DMS 273 (cell line): ENCODE measurements around the gene CD33.
"Not testable (repeated sequence)": the region's sequence is repeated elsewhere in the genome, so short reads cannot be mapped to it uniquely, and the experiment has no call there.

ENCODE experiments used
- DNase-seq: peaks from one replicate; lab custom pipeline; 2025; ENCODE audit not compliant: unreplicated experiment; lab: John Stamatoyannopoulos, UW

Gene CD33

DNA sequence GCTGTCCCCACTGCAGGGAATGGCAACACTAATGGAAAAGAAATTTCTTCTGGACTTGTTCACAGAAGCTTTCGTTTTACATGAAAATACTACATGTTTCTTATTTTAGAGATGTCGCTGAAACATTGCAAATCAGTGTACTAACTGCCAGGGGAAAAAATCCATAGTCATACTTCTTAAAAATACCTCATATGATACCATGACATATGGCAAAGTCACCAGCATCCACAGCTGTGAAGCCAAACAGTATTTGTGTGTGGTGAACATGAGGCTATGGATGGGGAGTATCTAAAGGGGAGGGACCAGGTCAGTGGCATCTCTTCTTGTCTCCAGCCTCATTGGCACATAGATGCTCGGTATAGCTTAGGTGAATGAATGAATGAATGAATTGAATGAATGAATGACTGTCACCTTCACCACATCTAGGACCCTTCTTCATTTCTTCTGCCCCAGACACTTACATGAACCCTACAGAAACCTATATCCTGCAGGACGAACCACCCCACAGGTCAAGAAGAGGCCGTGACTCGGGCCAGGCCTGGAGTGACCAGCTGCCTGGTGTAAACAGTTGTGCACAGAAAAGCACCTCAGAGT lies 14.6 kb upstream of the CD33 start:
- no peak for DNase-seq

DNA sequence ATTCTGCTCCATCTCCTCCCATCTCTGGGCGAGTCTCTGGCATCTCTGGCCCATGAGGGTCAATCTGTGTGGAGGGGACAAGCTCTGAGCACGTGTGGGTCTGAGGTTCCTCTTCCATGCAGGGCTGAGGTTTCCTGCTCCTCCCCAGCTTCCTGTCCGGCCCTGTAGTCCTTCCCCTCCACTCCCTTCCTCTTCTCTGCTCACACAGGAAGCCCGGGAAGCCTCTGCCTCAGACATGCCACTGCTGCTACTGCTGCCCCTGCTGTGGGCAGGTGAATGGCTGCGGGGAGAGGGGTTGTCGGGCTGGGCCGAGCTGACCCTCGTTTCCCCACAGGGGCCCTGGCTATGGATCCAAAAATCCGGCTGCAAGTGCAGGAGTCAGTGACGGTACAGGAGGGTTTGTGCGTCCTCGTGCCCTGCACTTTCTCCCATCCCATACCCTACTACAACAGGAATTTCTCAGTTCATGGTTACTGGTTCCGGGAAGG lies 14.0 kb upstream of the CD33 start:
- DNase-seq, result not testable (repeated sequence)

DNA sequence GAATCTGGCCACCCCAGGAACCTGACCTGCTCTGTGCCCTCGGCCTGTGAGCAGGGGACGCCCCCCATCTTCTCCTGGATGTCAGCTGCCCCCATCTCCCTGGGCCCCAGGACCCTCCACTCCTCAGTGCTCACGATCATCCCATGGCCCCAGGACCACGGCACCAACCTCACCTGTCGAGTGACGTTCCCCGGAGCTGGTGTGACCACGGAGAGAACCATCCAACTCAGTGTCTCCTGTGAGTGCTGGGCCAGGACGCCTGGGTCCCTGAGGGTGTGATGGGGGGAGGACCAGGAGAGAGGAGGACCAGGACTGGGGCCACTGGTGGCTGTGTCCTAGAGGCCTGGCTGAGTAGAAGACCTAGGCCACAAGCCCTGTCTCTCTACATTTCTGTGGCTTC lies 13.0 kb upstream of the CD33 start:
- DNase-seq, result no peak

DNA sequence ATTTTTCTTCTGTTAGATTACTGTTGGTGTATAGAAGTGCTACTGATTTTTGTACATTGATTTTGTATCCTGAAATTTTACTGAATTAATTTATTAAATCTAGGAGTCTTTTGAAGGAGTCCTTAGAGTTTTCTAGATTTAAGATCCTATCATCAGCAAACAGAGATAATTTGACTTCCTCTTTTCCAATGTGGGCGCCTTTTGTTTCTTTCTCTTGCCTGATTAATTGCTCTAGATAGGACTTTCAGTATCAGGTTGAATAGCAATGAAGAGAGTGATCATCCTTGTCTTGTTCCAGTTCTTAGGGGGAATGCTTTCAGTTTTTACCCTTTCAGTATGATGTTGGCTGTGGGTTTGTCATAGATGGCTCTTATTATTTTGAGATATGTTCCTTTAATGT lies 5.6 kb upstream of the CD33 start:
- no peak for DNase-seq

DNA sequence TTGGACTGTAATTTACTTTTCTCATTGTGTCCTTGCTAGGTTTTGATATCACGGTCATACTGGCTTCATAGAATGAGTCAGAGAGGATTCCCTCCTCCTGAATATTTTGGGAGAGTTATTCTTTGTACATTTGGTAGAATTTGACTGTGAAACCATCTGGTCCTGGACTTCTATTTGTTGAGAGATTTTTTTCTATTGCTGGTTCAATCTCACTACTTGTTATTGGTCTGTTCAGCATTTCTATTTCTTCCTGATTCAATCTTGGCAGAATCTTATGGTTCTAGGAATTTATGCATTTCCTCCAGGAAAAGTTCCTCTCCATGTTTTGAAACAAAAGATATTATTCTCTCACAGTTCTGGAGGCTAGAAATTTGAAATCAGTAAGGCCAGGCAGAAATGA lies 4.9 kb upstream of the CD33 start:
- no peak for DNase-seq

DNA sequence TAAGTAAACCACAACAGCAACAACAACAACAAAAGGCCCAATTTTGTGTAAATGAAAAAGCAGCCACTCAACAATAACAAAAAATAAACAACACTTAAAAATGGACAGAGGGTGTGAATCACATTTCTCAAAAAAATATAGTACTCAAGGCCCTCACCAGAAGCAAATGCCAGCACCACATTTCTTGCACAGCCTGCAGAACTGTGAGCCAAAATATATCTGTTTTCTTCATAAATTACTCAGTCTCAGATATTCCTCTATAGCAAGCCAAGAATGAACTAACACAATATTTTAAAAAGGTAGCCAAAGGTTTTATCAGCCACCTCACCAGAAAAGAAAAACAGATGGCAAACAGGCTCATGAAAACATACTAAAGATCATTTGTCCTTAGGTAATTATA lies 3.9 kb upstream of the CD33 start:
- DNase-seq, result no peak

DNA sequence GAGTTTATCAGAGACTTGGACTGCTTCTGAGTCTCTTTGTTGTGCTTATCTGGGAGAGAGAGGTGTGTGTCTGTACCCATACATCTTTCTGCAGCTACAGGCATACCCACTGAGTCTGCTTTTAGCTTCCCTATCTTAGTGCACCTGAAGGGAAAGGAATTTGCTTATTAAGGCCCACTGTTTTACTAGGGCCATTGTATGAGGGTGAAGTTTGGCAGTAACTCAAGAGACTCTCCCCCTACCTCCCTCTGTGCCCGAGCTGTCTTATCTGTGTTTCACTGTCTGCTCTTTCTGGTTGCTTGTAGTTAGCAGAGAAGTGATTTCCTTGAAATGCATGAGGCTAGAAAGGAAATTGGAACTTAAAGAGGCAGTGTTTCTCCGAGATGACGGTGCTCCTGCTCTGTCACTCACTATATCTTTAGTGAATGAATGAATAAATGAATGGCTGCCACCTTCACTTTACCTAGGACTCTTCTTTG lies 678 bp upstream of the CD33 start:
- no peak for DNase-seq

DNA sequence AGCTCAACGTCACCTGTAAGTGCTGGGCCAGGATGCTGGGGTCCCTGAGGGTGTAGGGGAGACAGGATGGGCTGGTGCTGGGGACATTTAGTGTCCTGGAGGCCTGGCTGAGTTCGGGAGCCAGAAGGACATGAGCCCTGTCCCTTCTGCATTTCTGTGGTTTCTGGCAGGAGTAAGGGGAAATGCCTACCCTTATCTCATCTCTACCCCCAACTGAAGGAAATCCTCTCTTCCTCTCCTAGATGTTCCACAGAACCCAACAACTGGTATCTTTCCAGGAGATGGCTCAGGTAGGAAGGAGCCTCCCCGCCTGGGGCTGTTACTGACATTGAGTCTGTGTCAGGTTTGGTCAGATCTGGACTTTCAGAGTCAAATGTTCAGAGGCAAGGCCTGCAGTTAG lies 1.2 kb downstream of the CD33 start:
- DNase-seq, result no peak

DNA sequence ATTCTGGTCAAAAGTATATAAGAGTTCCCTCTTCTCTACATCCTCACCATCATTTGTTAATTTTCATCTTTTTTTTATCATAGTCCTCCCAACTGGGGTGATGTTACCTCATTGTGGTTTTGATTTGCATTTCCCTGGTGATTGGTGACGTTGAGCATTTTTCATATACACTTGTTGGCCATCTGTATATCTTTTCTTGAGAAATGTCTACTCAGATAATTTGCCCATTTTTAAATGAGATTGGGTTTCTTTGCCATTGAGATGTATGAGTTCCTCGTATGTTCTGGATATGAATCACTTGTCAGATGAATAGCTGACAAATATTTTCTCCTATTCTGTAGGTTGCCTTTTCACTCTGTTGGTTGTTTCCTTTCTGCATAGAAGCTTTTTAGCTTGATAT lies 2.4 kb downstream of the CD33 start:
- DNase-seq, result no peak

DNA sequence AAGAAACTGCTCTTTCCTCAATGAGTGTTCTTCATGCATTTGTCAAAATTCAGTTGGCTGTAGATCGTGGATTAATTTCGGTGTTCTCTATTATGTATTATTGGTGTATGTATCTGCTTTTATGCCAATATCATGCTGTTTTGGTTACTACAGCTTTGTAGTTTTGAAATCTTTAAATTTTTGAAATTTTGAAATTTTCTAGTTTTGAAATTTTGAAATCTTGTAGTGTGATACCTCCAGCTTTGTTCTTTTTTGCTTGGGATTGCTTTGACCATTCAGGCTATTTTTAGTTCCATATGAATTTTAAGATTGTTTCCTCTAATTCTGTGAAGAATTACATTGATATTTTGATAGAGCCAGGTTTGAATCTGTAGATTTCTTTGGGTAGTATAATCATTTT lies 3.1 kb downstream of the CD33 start:
- DNase-seq, result no peak

DNA sequence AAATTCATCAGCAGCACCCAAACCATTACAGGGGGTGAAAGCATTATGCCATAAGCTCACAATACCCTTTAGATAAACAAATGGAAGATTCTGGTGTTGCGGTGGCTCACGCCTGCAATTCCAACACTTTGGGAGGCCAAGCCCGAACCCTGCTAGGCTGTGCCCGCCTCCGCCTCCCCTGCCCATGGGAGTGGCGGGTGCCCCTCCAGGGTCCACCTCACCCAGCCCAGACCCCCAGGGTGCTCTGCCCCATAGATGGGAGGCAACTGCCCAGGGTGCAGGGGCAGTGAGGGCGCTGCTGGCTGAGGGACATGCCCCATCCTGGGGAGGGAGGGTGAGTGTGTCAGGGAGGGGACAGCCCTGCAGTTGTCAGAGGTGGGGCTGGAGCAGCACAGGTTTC lies 16.0 kb downstream of the CD33 start:
- no peak for DNase-seq

DNA sequence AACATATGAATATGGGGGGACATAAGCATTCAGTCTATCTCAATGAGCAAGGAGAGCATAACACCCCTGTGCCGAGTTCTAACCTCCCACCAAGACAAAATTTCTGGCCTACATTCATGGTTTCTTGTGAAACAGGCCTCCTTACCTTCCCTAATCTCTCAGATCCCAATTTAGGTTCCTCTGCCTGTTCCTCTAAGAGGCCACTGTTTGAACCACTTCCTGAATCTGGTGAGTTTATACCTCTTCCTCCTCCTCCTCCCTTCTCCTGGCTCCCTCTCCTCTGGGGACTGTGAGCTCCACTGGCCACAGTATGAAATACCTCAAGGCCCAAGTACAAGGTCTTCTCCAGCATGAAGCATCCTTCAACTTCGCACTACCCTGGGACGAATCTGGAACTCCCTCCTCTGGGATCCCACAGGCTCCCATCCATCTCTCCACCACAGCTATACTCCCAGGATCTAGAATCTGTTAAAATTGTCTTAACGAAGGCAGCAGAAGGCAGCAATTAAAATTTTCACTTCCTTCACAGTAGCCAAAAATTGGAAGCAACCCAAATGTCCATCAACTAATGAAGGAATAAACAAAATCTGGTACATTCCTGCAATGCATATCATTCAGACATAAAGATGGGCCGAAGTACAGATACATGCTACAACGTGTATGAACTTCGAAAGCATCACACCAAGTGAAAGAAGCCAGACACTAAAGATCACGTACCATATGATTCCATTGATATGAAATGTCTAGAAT lies 18.2 kb downstream of the CD33 start:
- no peak for DNase-seq

DNA sequence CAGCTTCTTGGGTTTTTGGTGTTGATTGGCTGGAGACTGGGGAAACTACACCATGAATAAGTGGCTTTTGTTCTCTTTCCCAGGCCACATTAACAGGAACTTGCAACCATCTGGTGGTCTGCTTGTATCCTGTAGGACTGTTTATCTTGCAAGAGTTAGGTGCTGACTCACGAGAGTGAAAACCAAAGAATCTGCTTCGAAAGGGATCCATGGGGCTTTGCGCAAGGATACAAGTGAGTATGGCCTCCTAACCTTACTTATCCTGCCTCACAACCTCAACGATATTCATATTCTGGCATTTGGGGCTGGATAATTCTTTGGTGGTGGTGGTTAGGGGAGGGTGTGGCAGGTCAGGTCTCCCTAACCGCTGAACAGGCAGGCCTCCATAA lies 21.3 kb downstream of the CD33 start:
- no peak for DNase-seq

DNA sequence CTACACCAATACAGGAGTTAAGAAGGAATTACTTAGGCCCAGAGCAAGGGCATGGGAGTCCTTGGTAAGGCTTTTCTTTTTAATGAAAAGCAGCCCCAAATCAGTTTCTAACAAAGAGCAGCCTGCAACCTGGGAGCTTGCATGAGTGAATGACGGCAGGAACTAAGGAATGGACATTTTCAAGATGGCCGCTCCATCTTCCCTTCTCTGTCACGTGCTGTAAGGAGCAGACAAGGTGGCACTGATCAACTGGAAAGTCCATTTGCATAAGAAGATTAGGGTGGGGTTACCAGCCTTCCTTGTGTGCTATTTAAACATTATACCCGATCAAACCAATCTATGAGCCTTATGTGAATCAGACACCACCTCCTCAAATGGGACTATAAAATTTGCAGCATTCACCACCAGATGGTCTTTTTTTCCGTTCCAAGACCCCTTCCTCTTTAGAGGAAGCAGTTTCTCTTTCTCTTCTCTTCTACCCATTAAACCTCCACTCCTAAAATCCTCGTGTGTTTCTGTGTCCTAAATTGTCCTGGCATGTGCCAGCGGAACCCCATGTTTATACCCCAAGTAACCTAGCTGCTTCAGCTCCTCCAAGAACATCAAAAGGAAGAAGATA lies 23.2 kb downstream of the CD33 start:
- DNase-seq, result no peak

DNA sequence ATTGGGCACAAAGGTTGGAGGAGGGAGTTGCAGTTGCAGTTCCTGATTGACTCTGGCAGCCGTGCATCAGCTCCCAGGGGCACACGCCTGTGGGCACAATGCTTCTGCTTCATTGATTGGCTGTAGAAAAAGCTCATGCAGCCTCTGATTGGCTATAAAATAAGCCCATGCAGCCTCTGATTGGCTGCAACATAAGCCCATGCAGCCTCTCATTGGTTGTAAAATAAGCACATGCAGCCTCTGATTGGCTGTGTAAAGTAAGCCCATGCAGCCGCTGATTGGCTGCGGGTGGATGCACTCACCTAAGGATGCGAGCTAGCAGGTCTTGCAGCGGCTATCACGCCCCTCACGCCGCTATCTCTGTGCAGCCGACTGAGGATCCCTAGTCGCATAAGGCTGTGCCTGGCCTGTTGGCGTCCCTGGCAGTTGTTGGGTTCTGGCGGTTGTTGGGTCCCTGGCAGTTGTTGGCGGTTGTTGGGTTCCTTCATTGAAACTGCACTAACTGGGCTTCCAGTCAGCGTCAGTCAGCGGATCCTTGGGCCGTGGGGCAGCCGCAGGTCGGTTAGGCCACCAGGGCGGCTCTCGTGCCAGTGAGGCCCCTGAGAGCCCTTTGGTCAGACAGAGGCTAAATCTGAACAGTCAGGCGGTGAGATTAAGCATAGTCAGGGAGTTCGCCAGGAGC lies 26.0 kb downstream of the CD33 start, which contains the start of gene SIGLECL1:
Gene SIGLECL1 (plus strand): TSS at position 295 of the 682 bp plus-strand sequence. CDS start 12,993 bp downstream, outside the sequence.
- DNase-seq, result no peak

DNA sequence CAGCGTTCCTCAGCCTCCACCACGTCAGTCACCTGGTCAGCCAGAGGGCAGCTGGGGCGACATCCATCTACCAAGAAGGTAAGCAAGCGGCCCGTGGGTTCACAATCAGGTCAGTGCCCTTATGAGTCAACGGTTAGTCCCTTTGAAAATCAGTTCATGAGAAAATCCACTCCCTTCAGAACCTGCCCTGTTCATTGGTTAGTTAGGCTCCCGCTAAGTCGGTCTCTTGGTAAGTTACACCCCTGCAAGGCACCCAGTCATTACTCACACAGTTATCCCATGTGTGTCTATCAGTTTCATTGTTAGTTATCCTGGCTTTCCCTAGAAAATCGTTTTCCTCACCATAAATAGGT lies 26.6 kb downstream of the CD33 start:
- DNase-seq, result no peak

DNA sequence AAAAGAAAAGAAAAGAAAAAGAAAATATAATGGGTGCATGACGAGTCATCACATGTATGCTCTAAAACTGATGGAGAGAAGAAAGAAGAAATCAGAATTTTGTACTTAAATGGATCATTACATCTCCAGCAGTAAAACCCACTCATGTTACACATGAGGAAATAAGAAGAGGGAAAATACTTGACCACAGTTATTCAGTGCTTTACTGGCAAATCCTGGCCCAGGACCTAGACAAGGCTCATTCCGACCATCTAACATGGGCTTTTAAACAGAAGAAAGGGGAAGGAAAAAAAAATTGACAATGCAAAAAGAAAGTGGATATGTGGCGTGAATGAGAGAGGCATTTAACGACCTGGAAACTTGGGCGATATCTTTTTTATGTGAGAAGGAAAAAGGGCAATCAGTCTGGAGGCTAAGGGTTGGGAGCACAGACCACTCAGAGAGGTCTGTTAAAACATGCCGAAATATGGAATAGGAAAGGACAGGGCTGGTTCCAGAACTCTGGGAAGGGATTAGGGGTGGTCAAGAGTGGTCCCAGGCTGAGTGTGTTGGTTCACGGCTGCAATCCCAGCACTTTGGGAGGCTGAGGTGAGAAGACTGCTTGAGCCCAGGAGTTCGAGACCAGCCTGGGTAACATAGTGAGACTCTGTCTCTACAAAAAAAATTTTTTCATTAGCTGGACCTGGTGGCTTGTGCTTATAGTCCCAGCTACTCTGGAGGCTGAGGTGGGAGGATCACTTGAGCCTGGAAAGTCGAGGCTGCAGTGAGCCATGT lies 27.6 kb downstream of the CD33 start:
- no peak for DNase-seq

DNA sequence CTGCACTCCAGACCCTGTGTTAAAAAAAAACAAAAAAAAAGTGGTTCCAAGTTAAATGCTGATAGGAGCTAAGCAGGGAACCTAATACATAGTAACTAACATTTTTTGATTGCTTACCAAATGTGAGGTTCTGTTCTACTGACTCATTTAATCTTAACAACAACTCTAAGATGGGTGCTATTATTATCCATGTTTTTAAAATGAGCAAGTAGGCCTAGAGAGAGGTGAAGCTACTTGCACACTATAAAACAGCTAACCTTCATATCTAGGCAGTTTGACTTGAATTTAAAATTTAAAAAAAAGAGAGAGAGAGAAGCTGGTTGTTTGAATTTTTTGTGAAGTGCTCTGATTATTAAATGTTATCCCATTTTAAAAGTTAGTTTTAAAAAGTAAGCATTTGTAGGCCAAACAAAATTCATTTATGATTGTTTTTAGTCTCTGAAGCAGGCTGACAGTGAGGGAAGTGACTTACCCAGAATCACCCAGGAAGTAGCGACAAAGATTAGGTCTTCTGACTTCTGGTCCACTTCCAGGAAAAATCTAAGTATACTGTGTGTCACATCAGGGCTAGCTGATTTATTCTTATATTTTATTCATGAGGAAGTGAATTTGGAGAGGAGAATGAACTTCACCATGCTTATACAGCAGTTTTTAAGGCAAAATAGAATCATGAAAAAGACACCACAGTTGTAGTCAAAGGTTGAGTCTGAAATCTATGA lies 28.4 kb downstream of the CD33 start:
- no peak for DNase-seq

DNA sequence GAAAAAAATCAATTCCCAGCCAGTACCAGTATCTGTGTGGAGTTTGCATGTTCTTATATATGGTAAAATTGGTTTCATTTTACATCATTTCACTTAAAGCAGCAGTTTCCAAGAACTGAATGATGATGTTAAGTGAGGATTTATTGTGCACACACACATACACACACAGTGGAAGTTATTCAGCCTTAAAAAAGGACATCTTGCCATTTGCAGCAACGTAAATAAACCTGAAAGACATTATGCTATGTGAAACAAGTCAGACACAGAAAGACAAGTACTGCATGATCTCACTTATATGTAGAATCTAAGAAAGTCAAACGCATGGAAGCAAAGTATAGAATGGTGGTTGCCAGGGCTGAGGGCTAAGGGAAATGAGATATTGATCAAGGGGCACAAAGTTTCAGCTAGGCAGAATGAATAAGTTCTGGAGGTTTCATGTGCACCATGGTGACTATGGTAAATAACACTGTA lies 31.3 kb downstream of the CD33 start:
- DNase-seq, result no peak

DNA sequence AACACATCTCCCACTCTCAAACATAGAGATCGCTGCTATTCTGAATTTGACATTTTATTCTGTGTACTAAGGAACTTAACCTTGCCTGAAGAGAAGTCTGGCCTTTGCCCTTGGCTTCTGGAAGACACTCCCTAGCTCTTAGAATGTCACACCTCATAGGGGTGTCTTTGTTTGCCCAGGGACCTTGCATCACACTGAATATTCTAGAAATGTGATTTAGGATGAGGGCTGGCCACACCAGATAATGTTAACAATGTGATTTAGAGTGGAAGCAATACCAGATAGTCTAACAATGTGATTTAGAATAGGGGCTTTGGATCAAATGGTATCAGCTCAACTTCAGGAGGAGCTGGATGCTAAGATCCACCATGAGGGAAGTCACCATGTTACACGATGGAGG lies 32.6 kb downstream of the CD33 start:
- DNase-seq, result no peak
